Posterior vena cava (tissue), 2 donors: Measurements from ENCODE around the gene ANKRD31. TPM values are rescaled to one million over a fixed set of nuclear protein-coding genes. Genes with fewer than 3 reads are reported as not detected.

ENCODE experiments used
- DNase-seq: peaks from one replicate; pipeline ENCODE4 v3.0.0-alpha.2; 2020; ENCODE audit warnings: low spot score
- intact Hi-C, 2 donors: fragments of 100-400 bp; cut with DNase I; formaldehyde crosslinking; loops; one replicate each; pipeline versions ENCODE4 v1.14.1 to v1.14.2; 2022 to 2023
- total RNA-seq, 2 donors: library from RNA; stranded (reverse); fragmentation: NEBNext Ultra II Directional; extraction: Animal tissue kit (Norgen Biotek cat#: 25700); gene quantifications; one replicate each; pipeline ENCODE4 v1.2.1, GENCODE V29; 2021
- donor health status: DM: yes; HTN: yes; CAD: no.
- donor health status: DM: yes; HTN: yes; CAD: no.

The ANKRD31 gene
- total RNA-seq, 2 donors from 2014 or later, result 0.19 to 0.42 TPM

DNA sequence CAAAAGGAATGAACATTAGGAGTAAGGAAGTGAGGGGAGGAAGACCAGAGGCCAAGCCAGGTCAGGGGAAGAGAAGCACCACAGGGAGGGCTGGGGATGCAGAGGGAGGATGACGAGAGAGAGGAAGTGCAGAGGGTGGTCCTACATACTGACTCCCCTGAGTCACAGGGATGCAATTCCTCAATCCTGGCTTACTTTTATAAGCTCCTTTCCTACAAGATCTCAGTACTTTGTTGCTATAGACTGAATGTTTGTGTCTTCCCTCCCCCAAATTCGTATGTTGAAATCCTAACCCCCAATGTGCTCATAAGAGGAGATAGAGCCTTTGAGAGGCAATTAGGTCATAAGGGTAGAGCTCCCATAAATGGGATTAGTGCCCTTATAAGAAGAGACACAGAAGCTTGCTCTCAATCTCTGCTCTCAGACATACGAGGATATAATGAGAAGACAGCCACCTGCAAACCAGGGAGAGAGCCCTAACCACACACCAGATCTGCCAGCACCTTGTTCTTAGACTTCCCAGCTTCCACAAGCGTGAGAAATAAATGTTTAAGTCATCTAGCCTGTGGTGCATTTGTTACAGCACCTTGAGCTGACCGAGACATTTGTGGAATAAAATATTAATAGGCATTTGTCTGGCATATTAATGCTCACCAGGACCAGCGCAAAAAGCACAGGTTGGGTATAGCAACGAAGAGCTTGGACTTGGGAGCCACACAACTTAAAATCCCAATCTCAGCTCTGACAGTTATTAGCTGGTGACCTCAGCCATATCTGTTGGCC is 217.7 kb downstream of the ANKRD31 start:
- intact Hi-C loops, result no loop called here
- no peak for DNase-seq

Other genes with a start within 250 kb of the ANKRD31 start
- 1 to 10 TPM; 3.0 to 5.5 TPM for gene GCNT4, start 184.3 kb downstream of the ANKRD31 start, total RNA-seq
- 10 to 100 TPM; 15.1 to 22.9 TPM for gene HMGCR, start 100.3 kb upstream of the ANKRD31 start, total RNA-seq